Dedifferentiated amniotic fluid mesenchymal stem cell (primary cell): ENCODE data around the gene PPP1R26.
"Not testable (repeated sequence)": the region's sequence is repeated elsewhere in the genome, so short reads cannot be mapped to it uniquely, and the experiment has no call there.

ENCODE experiments used
- DNase-seq: peaks from one replicate; pipeline ENCODE4 v3.0.0-alpha.2; 2016; ENCODE audit errors: extremely low spot score

Gene PPP1R26

DNA sequence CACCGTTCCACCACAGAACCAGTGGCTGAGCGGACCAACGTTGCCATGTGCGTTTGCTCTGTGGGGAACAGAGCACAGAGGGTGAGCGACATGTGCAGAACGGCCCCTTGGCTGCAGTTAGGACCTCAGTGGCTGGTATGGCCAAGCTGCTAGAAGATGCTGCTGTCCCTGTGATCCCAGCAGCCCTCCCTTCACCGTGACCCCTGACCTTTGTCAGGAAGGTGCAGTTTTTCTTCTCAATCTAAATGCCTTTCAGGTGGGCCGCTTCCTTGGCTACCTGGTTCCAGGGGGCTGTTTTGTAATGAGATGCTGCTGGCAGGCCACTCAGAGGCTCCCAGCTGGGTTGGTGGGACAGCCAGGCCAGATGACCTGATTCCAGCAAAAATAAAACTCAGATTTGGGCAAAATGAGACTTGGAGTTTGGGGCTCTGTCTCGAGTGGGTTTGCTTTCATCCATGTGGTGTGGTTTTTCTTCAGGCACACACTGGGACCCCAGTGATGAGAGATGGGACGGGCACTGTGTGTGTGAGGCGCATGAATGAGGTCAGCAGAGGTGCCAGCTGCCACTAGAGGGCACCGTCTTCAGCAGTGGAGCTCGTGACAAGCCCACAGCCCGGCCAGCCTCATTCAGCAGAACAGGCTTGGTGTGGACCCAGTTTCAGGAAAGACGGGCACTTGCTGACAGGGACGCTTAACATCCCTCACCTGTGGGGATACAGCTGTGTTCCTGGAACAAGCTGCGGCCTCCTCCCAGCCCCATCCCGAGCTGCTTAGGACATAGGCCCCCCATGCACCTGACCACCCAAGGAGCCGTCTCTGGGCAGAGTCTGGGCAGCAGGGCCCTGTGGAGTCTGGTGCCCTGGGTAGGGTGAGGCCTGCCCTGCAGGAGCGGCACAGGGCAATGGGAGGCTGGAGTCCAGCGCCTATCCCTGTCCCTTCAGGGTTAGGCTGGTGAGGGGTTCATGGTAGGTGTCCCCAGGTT lies 25.0 kb downstream of the PPP1R26 start:
- DNase-seq: no peak

DNA sequence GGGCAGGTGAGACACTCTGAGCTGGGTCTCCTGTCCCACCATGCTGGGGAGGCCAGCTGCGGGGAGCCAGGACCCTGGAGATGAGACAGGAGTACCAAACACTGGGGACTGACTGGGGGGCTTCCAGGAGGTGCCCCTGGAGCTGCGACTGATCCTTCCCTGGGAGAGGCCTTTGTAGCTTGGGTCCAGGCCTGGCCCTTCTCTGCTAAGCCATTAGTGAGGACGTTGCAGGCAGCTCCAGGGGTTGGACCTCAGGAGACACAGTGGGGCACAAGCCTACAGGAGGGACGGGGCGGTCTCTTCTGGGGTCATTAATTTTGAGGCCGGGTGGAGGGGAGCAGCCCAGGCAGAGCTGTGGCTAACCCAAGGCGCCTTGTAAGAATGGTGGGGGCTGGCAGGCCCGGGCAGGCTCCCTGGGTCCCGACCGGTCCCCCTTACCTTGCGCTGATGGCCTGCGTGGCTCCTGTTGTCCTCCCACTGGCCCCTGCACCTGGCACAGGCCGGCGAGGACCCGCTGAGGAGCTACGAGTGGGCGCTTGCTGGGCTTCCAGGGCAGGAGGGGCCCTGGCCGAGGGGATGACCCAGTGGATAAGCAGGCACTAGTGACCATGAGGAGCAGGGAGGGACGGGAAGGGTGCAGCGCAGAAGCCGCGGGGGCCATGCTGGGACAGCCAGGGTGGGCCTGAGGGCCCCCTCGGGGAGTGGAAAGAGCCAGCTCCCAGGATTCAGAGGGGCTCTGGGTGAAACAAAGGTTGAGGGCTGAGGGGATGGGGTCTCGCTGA lies 26.0 kb downstream of the PPP1R26 start:
- DNase-seq: no peak

DNA sequence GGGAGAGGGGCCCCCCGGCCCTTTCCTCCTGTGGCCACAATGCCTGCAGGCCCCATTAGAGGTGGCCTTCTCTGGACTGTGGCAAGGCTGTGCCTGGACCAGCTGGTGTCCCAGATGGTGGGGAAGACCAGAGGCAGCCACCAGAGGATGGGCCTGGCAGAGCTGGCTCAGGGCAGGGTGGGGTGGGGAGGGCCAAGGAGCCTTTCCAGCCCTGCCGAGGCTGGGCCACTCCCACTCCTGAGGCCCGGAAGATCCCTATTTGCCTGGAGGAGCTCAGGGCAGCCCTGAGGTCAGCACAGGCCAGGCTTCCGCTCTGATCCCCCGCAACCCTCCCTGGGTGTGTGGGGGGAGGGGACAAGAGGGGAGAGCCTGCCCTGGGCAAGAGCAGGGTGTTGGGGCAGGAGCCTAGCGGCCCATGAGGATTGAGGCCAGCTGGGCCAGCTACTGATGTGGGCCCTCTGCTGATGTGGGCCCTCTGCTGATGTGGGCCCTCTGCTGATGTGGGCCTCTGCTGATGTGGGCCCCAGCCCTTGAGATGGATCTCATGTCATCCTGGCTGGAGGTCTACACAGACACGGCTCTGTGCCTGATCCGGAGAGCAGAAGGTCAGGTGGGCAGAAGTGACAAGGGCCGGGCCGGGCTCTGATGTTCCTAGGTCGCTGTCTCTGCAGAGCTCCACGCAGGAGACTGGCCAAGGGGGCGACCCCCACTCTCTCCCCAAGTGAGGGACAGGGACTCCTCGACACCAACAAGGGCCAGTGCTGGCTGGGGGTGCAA lies 26.9 kb downstream of the PPP1R26 start:
- DNase-seq: no peak

DNA sequence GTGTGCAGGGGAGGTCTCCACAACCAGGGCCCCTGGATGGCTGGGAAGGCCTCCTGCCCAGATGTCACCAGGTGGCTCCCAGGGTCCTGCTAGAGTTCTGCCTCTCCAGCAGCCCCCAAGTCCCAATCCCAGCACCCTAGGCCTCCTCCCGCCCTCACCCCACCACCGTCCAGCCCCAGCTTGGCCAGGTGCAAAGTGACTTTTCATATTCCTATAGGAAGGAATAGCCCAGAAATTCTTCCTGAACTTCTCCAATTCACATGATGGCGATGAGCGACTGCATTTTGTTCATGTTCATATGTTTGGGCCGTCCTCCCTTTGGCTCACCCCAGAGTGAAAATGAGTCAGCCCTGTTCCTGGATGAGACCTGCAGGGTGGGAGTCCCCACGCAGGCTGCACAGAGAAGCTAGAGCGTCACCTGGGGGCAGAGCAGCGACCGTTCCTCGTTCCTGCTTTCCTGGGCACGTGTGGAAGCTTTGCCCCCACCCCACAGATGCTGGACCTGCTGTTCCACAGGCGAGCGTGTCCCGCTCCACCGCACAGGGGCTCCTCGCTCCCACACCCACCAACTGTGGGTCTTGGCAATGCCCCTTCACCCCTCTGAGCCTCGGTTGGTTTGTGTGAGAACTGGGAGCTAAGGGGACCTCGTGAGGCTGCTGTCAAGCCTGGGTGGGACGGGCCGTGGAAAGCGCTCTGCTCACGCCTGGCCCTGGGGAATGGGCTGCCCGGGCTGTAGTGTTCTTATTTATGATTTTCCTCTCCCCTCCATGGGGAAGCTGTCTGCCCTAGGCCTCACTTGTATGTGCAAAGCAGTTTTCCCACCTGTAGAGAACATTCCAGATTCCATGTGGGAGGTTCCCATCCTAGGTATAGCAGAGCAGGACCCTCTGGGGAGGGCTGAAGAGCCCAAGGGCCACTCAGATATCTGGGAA lies 27.8 kb downstream of the PPP1R26 start:
- no peak for DNase-seq

DNA sequence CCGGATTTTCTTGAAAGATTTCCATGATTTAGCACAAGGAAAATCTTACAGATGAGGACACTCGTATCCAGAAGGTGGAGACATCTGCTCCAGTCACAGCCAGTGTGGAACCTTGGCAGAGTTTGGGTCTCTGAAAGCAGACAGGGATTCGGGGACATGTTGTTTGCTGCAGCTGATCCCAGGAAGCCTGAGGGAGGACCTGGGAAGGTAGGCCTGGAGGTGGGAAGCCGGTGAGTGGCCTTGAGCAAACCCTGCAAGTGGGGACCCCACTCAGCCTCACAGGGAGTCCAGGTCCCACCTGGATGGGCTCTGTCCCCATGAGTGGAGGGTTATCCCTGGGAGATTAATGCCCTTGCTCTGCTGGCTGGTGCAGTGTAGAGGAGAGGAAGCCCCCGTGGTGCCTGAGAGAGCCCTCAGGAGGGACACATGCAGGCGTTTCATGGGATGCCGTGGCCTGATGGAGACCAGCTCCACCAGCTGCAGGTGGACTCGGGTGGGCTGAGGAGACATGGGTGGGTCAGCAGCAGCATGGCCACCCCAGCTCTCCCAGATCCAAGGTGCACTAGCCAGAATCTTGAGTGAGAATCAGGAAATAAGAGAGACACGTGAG lies 28.7 kb downstream of the PPP1R26 start:
- DNase-seq: no peak

DNA sequence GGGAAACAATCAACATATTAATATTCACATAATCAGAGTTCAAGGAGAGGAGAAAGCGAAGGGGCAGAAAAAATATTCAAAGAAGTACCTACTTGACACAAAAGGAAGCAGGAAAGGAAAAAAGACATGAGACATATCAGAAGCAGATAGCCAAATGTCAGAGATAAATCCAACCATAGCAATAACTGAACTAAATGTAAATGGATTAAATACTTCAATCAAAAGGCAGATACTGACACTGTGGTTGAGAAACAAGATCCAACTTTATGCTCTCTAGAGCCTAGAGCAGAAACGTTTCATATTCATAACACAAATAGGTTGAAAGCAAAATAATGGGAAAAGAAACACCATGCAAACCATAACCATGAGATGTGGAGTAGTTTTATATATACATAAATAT lies 29.9 kb downstream of the PPP1R26 start:
- DNase-seq: no peak

DNA sequence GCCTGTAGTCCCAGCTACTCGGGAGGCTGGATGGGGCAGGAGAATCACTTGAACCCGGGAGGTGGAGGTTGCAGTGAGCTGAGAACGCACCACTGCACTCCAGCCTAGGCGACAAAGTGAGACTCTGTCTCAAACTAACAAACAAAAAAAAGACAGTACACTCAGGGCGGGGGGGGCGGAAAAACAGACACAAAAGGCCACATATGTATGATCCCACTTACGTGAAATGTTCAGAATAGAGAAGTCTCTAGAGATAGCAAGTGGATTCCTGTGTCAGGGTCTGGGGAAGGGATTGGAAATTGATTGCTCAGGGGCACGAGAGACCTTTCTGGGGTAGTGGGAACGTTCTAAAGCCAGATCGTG lies 32.6 kb downstream of the PPP1R26 start:
- DNase-seq: no peak

DNA sequence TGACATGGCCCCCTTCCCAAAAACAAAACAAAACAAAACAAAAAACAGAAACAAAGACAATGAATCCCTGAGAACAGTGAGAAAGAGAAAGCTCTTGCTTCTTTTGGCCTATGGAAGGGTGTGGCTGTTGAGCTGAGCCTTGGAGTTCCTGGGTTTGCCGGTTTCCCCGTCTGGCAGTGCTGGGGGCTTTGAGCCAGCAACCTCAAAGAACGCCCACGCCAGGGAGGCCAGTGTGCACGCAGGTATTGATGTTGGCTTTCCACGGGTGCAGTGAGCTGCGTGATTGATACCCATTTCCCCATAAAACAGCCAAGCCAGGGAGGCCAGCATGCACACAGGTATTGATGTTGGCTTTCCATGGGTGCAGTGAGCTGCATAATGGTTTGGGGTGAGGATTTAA lies 33.3 kb downstream of the PPP1R26 start:
- DNase-seq: no peak

DNA sequence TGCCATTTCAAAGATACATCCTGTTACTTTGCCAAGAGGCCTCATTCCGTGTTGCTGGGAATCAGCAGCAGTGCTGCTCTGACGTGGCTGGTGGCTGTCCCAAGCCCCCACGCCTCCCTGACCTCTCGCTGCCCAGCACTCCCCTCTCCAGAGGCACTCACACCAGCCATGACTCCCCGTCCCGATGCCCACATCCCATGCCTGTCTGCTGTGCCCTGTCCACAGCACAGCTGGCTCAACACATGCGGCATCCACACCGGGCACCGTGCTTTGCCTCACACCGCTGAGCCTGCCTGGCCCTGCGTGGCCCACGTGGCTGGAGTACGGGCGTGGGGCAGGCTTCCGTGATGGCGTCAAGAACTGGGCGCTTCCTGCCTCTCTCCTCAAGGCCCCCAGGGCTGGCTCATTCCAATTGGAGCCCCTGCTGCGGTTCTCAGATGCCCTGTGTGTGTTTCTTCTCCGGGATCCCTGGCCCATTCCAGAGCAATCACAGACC lies 33.8 kb downstream of the PPP1R26 start:
- DNase-seq: no peak

DNA sequence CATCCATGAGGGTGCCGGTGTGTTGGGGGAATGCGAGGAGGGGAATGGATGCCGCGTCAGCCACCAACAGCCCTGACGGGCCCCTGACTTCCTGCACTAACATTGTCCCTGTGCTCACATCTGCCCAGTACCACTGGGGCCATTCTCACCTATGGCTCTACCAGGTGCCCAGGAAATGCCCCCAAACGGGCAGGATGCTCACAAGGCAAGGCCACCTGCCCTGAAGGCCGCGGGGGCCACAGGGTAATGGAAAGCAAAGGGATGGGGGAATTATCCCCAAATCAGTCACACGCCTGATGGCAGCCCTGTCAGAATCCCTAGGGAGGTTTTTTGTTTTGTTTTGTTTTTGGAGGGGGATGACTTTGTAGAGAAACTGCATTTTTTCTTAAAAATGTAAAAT lies 34.3 kb downstream of the PPP1R26 start:
- DNase-seq: not testable (repeated sequence)

DNA sequence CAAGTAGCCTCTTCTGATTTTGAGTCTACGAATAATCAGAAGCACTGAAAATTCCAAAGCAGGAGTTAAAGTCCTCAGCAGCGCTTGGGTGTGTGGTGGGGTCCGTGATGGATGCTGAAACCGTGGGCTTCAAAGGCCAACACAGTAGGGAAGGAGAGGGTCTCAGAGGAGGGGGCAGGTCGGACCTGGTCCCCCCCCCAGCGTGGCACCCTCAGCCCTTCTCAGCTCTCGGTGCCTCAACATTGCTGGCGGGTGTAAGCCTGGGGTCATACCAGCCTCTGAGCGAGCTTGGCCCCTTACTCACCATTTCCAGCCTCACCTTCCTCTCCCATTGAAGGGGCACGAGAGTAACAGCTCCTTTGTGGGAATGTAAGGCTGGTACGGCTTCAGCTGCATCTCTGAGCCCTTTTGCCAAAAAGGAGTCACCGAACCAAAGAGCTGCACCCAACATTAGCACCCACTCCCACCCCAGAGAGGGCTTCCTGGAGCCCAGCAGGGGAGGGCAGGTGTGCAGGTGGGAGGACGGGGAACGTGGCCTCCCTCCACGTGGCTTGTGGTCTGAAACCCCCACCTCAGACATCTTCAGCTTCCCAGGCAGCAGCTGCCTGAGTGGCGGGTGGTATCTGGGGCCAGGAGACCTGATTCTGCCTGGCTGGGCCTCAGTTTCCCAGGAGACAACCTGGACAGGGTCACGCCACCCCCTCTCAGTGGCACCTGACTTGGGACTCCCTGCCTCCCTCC lies 34.9 kb downstream of the PPP1R26 start:
- no peak for DNase-seq

DNA sequence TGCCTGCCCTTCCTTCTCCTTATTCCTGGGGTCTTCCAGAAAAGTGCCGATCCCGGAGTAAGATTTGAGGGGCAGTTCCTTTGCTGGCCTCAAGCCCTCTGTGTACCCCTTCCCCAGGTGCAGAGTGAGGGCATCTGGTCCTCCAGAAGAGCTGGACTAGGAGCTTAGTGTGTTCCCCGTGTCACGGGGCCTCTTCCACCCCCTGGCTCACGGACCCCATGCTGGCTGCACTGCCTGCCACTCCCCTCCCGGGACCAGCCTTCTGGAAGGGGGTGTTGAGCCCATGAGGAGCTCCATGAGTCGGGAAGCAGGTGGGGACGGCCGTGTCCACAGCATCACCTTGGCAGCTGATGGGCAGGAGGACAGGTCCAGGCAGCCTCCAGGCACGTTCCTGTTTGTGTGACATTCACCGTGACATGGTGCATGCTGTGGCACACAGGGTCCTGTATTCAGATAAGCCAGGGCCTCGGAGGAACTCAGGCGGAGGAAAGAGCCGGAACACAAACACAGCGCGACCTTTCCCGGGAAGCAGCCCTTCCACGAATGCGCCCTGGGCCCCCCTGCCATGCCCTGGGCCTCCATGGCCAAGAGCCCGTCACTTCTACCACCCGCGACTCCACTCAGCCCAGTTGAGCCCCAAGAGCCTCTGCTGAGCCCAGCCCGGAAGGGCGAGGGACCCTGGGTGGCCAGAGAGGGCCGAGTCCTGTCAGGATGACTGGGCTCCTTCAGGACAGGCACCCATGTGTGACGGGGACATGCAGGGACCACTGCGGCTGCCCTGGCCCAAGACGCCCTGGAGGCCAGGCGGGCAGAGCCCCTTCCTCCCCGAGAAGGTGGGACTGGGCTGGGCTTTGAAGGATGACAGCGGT lies 35.7 kb downstream of the PPP1R26 start:
- no peak for DNase-seq

DNA sequence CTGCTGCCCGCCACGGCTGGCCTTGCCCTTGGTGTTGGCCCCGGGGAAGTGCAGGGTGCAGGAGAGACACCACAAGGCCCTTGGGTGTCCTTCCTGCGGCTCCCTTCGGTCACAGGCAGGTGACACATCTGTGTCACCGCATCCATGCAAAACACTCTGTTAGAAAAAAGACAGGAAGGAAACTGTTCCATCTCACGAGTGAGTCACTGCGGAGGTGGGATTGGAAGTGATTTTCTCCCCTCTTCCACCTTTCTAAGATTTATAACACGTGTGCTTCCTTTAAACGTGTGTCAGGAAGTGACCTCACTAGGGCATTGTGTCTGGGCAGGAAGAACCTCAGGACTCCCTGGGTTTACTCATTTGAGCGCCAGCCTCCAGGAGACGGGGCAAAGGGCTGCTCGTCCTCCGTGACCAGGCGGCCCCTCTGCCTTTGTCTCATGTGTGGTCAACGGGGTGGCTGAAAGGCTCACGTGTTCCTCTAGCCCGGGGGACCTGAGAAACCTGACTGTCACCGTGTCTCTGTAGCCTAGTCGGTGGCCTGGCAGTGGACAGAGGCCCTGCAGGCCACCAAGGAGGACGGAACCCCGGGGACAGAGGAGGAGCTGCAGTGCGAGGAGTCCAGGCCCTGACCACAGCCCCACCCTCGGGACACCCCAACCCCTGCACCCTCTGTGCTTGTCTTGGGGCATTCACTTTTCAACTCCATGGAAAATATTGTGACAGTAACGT lies 36.7 kb downstream of the PPP1R26 start:
- no peak for DNase-seq

DNA sequence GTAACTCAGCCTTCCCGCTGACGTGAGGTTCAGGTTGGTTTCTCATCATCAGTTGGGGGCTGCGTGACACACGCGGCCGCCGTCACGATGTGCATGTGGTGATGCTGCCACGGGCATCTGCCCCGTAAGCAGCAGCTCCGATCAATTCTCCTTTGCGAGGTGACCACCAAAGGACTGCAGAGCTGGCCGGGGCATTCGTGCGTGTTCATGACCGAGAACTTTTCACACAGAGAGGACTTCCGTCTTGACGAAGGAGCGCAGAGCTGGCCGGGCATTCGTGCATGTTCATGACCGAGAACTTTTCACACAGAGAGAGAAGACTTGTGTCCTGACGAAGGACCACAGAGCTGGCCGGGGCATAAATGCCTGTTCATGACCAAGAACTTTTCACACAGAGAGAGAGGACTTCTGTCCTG lies 37.8 kb downstream of the PPP1R26 start:
- DNase-seq: no peak

DNA sequence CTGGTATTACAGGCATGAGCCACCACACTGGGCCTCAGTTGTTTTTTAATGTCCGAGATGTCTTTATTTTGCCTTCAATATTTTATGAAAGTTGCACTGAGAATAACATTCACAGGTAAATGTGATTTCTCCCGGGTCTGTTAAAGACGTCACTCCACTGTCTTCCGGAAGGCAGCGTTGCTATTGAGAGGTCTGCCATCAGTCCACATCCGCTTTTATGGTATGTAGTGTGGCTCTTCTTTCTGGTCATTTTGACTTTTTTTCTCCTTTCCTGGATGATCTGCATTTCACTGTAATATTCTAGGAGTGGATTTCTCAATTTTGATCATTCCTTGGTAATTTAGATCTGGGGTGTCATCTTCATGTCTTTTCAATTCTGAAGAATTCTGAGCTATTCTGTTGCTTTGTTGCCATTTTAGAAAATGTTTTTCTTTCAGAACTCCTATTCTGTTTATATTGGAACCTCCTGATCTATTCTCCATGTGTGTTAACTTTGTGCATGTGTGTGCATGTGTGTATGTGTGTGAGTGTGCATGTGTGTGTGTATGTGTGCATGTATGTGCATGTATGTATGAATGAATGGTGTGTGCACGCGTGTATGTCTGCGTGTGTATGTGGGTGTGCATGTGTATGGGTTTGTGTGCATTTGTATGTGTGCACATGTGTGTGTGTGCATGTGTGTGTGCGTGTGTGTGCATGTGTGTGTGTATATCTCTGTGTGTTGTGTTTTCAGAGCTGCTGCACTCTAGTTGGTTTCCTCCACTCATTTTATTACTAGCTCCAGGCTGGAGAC lies 39.8 kb downstream of the PPP1R26 start:
- DNase-seq: no peak

DNA sequence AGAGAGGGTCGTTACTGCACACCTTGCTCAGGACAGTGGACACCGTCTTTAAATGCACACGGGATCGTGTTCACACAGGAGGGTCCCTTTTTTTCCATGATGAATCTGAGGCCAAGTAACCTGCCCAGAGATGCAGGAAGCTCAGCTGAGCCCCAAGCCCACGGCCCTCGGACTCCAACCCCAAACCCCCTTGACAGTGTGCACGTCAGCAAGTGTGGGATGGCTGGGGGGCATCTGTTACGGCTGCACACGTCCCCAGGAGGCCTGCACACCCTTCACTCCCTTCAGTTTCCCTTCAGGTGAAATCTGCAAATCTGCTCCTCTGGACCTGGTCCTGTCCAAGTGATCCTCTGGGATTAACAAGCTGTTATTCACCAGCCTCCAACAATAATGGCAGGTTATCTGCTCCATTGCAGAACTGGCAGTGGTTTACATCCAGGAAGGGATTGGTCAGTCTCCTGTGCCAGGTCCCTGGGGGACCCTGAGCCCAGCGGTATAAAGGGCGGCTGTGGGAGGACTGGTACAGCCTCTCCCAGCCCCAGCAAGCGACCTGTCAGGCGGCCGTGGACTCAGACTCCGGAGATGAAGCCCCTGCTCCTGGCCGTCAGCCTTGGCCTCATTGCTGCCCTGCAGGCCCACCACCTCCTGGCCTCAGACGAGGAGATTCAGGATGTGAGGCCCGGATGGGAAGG lies 41.5 kb downstream of the PPP1R26 start, which contains the start of gene LCN1:
Gene LCN1 (plus strand): TSS at position 525 of the 692 bp plus-strand sequence. CDS start 58 bp downstream, at position 583.
- no peak for DNase-seq
